Measurements from ENCODE around the gene C1QTNF7. TPM values are rescaled to one million over a fixed set of nuclear protein-coding genes. Genes with fewer than 3 reads are reported as not detected.

C1QTNF7 gene
- total RNA-seq, 4 donors from 2014 or later, result 3.7 to 8.4 (median 3.7) TPM; not detected in 1

DNA sequence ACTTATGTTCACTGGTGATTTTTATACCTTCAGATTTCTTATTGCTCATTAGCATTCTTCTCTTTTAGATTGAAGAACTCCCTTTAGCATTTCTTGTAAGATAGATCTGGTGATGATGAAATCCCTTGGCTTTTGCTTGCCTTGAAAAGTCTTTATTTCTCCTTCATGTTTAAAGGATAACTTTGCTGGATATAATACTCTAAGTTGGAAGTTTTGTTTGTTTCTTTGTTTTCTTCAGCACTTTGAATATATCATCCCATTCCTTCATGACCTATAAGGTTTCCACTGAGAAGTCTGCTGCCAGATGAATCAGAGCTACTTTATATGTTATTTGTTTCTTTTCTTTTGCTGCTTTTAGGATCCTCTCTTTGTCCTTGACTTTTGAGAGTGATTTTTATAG is 60.3 kb downstream of the C1QTNF7 start:
- intact Hi-C loops (cut with DNase I; ENCODE audit: low total_unique reads), result no loop called here
- in situ Hi-C loops (cut with MboI; ENCODE audit: low pct_ligation_motif_present in 1 of 4, low pct_unique_long_range_greater_than_20kb in 1 of 4, low sequenced_read_pairs in 3 of 4), result loop anchor here in 2 of 4 donors (25.0 kb wide), 2 partner anchors 474 to 499 kb away; partner anchors contain the start of gene FGFBP2 (in 1 of the 2)
- DNase-seq, result no peak
- no peaks in the 10 kb centered on the region for H3K4me1 ChIP-seq
- H3K36me3 ChIP-seq, result no peaks in the 10 kb centered on the region
- no peak overlapping the region for H3K27ac ChIP-seq
- H3K4me3 ChIP-seq, result no peak overlapping the region
- peaks cover 0 to 5% of the 10 kb centered on the region in 2 donors for H3K9me3 ChIP-seq
- no peaks in the 10 kb centered on the region for H3K27me3 ChIP-seq
- TF ChIP-seq EP300 (IDR thresholded peaks at IDR 0.05; ENCODE audit: low read depth) (no peak), POLR2AphosphoS5 (IDR thresholded peaks at IDR 0.05) (no peak), POLR2A (IDR thresholded peaks at IDR 0.05) (no peak)
- TF ChIP-seq, protein P1, sequence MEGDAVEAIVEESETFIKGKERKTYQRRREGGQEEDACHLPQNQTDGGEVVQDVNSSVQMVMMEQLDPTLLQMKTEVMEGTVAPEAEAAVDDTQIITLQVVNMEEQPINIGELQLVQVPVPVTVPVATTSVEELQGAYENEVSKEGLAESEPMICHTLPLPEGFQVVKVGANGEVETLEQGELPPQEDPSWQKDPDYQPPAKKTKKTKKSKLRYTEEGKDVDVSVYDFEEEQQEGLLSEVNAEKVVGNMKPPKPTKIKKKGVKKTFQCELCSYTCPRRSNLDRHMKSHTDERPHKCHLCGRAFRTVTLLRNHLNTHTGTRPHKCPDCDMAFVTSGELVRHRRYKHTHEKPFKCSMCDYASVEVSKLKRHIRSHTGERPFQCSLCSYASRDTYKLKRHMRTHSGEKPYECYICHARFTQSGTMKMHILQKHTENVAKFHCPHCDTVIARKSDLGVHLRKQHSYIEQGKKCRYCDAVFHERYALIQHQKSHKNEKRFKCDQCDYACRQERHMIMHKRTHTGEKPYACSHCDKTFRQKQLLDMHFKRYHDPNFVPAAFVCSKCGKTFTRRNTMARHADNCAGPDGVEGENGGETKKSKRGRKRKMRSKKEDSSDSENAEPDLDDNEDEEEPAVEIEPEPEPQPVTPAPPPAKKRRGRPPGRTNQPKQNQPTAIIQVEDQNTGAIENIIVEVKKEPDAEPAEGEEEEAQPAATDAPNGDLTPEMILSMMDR (IDR thresholded peaks at IDR 0.05), result no peak

DNA sequence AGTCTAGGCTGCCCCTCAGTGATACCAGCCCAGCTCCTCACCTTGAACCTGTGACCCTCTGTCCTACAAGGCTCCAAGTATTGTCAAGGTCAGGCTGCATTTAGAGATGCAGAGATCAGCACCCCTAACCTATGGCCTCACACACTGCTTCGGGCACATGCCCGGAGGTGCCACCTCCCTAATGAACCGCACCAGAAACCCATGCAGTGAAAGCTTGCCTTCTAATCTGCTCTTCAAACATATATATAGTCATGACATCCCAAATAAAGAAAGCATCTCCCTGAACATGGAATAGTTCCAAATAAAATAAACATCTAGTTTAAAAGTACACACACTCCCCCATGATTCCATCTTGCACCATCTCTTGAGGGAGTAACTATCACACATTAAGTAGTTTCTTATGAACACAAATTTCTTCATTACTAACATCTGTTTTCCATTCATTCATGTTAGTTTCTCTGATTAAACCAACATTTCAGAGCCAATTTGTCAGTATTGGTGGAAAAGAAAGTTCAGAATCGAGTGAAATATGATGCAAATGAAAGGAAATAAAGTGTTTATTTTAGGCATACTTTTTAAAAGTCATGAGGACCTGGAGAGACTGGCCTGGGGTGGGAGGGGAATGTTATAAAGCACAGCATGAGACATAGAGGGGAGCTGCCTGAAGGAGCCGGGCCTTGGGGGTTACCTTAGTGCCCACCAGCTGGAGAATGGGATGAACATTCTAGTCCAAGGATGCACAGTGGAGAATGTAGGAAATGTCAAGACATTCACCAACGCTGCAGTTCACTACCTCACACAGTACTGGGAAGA is 61.0 kb downstream of the C1QTNF7 start:
- Histone ChIP-seq H3K9me3 (peaks cover 0 to 5% of the 10 kb centered on the region in 2 donors), H3K4me3 (no peak overlapping the region), H3K27me3 (no peaks in the 10 kb centered on the region), H3K4me1 (no peaks in the 10 kb centered on the region), H3K27ac (no peak overlapping the region), H3K36me3 (no peaks in the 10 kb centered on the region)
- in situ Hi-C loops (cut with MboI; ENCODE audit: low pct_ligation_motif_present in 1 of 4, low pct_unique_long_range_greater_than_20kb in 1 of 4, low sequenced_read_pairs in 3 of 4), result loop anchor here in 2 of 4 donors (25.0 kb wide), 2 partner anchors 473 to 498 kb away; partner anchors contain the start of gene FGFBP2 (in 1 of the 2)
- no peak for DNase-seq
- intact Hi-C loops (cut with DNase I; ENCODE audit: low total_unique reads), result no loop called here
- no peak for TF ChIP-seq POLR2A (IDR thresholded peaks at IDR 0.05)
- TF ChIP-seq, protein P1 (IDR thresholded peaks at IDR 0.05), result no peak
- TF ChIP-seq POLR2AphosphoS5 (IDR thresholded peaks at IDR 0.05), result no peak
- TF ChIP-seq EP300 (IDR thresholded peaks at IDR 0.05; ENCODE audit: low read depth), result no peak
- 70 to 86% methylated on average over 3 to 6 of the region's 6 CpGs for WGBS, 2 donors (ENCODE audit: low coverage in 1 of 2)

DNA sequence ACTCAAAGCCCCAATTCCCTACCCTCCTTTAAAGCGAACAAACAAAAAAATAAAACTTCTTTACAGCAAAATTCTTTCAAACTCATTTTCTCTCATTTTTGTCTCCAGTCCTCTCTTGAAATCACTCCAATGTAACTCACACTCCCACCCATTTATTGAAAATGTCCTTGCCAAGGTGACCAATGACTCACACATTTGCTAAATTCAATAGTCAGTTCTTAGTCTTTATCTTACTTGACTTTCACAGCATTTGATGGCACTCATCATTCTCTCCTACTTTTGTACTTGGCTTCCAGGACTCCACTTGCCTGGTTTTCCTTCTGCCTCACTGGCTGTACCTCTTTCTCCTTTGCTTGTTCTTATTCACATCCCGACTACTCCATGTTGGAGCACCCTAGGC is 61.7 kb downstream of the C1QTNF7 start:
- Histone ChIP-seq H3K9me3 (peaks cover 0 to 5% of the 10 kb centered on the region in 2 donors), H3K4me3 (no peak overlapping the region), H3K36me3 (no peaks in the 10 kb centered on the region), H3K27me3 (no peaks in the 10 kb centered on the region), H3K4me1 (no peaks in the 10 kb centered on the region), H3K27ac (no peak overlapping the region)
- WGBS, 2 donors (ENCODE audit: low coverage in 1 of 2), result 82 to 90% methylated on average over 2 of the region's 2 CpGs
- intact Hi-C loops (cut with DNase I; ENCODE audit: low total_unique reads), result no loop called here
- in situ Hi-C loops (cut with MboI; ENCODE audit: low pct_ligation_motif_present in 1 of 4, low pct_unique_long_range_greater_than_20kb in 1 of 4, low sequenced_read_pairs in 3 of 4), result loop anchor here in 2 of 4 donors (25.0 kb wide), 2 partner anchors 473 to 498 kb away; partner anchors contain the start of gene FGFBP2 (in 1 of the 2)
- DNase-seq, result no peak
- TF ChIP-seq EP300 (IDR thresholded peaks at IDR 0.05; ENCODE audit: low read depth) (no peak), POLR2AphosphoS5 (IDR thresholded peaks at IDR 0.05) (no peak), POLR2A (IDR thresholded peaks at IDR 0.05) (no peak)
- TF ChIP-seq, protein P1 (IDR thresholded peaks at IDR 0.05), result no peak

DNA sequence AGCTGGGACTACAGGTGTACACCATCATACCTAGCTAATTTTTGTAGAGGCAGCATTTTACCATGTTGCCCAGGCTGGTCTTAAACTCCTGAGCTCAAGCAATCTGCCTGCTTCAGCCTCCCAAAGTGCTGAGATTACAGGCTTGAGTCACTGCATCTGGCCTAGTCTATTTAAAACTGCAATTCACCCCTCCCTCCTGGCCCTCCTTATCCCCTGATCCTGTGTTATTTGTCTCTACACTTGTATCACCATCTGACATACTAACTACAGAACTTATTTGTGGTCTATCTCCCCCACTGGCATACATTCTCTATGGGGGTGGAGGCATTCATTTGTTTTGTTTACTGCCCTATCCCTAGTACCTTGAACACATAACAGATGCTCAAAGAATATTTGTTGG is 65.6 kb downstream of the C1QTNF7 start:
- in situ Hi-C loops (cut with MboI; ENCODE audit: low pct_ligation_motif_present in 1 of 4, low pct_unique_long_range_greater_than_20kb in 1 of 4, low sequenced_read_pairs in 3 of 4), result loop anchor here in 2 of 4 donors (25.0 kb wide), 2 partner anchors 469 to 494 kb away; partner anchors contain the start of gene FGFBP2 (in 1 of the 2)
- no peak for DNase-seq
- intact Hi-C loops (cut with DNase I; ENCODE audit: low total_unique reads), result no loop called here
- Histone ChIP-seq H3K27ac (no peak overlapping the region), H3K4me1 (no peaks in the 10 kb centered on the region), H3K9me3 (no peaks in the 10 kb centered on the region), H3K4me3 (no peak overlapping the region), H3K36me3 (no peaks in the 10 kb centered on the region), H3K27me3 (no peaks in the 10 kb centered on the region)
- TF ChIP-seq POLR2AphosphoS5 (IDR thresholded peaks at IDR 0.05) (no peak), EP300 (IDR thresholded peaks at IDR 0.05; ENCODE audit: low read depth) (no peak), POLR2A (IDR thresholded peaks at IDR 0.05) (no peak)
- TF ChIP-seq, protein P1 (IDR thresholded peaks at IDR 0.05), result no peak
